Neural progenitor cell (in vitro differentiated cells): ENCODE measurements around the gene RHPN2. TPM values are rescaled to one million over a fixed set of nuclear protein-coding genes. Genes with fewer than 3 reads are reported as not detected.
"Not testable (repeated sequence)": the region's sequence is repeated elsewhere in the genome, so short reads cannot be mapped to it uniquely, and the experiment has no call there.

Source experiments
- DNase-seq: peaks from one replicate; pipeline ENCODE4 v3.0.0-alpha.2; 2016; ENCODE audit warnings: low spot score
- H2AFZ ChIP-seq: fragments of 200-600 bp; sonication (generic); replicated peaks from 2 replicates; pipeline ENCODE4 v1.6.1; 2016; ENCODE audit warnings: antibody characterized with exemption
- H3F3A ChIP-seq: fragments of 200-600 bp; sonication (generic); 2 replicates; pipeline ENCODE4 v1.6.1; 2016; ENCODE audit warnings: antibody characterized with exemption, low read depth
- H3K27ac ChIP-seq: fragments of 200-600 bp; sonication (generic); 2 replicates; pipeline ENCODE4 v1.5.1; 2016; ENCODE audit warnings: mild to moderate bottlenecking
- H3K27me3 ChIP-seq: fragments of 200-600 bp; sonication (generic); 2 replicates; pipeline ENCODE4 v1.6.1; 2016; ENCODE audit warnings: mild to moderate bottlenecking, moderate library complexity
- H3K36me3 ChIP-seq: fragments of 200-600 bp; sonication (generic); 2 replicates; pipeline ENCODE4 v1.5.1; 2016
- H3K4me1 ChIP-seq: fragments of 200-600 bp; sonication (generic); 2 replicates; pipeline ENCODE4 v1.6.1; 2016; ENCODE audit warnings: mixed run types
- H3K4me2 ChIP-seq: fragments of 200-600 bp; sonication (generic); 2 replicates; pipeline ENCODE4 v1.6.1; 2016
- H3K4me3 ChIP-seq: fragments of 200-600 bp; sonication (generic); 2 replicates; pipeline ENCODE4 v1.5.1; 2016
- H3K79me2 ChIP-seq: fragments of 200-600 bp; sonication (generic); 2 replicates; pipeline ENCODE4 v1.6.1; 2016; ENCODE audit warnings: low read depth
- H3K9ac ChIP-seq: fragments of 200-600 bp; sonication (generic); 2 replicates; pipeline ENCODE4 v1.6.1; 2016
- H3K9me3 ChIP-seq: fragments of 200-600 bp; sonication (generic); 2 replicates; pipeline ENCODE4 v1.5.1; 2016; ENCODE audit warnings: low read depth
- H4K20me1 ChIP-seq: fragments of 200-600 bp; sonication (generic); 2 replicates; pipeline ENCODE4 v1.6.1; 2016; ENCODE audit warnings: low read depth
- H3K27ac Mint-ChIP-seq: 3 replicates; pipeline ENCODE4 v1.8.0; 2021; ENCODE audit warnings: mixed read lengths
- H3K27me3 Mint-ChIP-seq: 2 replicates; pipeline ENCODE4 v1.8.0; 2022; ENCODE audit warnings: low read depth, mild to moderate bottlenecking, inconsistent platforms, moderate library complexity, mixed read lengths; ENCODE audit not compliant: insufficient read depth
- H3K36me3 Mint-ChIP-seq: 3 replicates; pipeline ENCODE4 v1.8.0; 2021; ENCODE audit warnings: mixed read lengths
- H3K4me1 Mint-ChIP-seq: 3 replicates; pipeline ENCODE4 v1.8.0; 2021; ENCODE audit warnings: mixed read lengths
- H3K4me3 Mint-ChIP-seq: 3 replicates; pipeline ENCODE4 v1.8.0; 2021; ENCODE audit warnings: mild to moderate bottlenecking, moderate library complexity, mixed read lengths
- H3K9me3 Mint-ChIP-seq: 3 replicates; pipeline ENCODE4 v1.8.0; 2020; ENCODE audit warnings: mixed read lengths
- CTCF ChIP-seq: fragments of 200-600 bp; sonication (generic); IDR thresholded peaks from 2 replicates; pipeline ENCODE4 v1.5.1; 2017; ENCODE audit warnings: antibody characterized with exemption, mild to moderate bottlenecking
- EZH2 ChIP-seq: fragments of 200-600 bp; sonication (generic); IDR thresholded peaks from 2 replicates; pipeline ENCODE4 v1.6.1; 2017; ENCODE audit warnings: antibody characterized with exemption, mild to moderate bottlenecking, moderate library complexity
- EZH2phosphoT487 ChIP-seq: fragments of 200-600 bp; sonication (generic); IDR thresholded peaks from 2 replicates; pipeline ENCODE4 v1.6.1; 2017; ENCODE audit warnings: antibody characterized with exemption
- total RNA-seq: library from RNA; depleted of rRNA; stranded (reverse); fragments of >200 nt; gene quantifications from 2 replicates; pipeline ENCODE4 v1.2.3, GENCODE V29; 2015; ENCODE audit warnings: low replicate concordance

RHPN2 gene
- total RNA-seq, 1 donor from 2014 or later, result 27.0 TPM

- no peak overlapping the region for H3K4me3 ChIP-seq
- H2AFZ ChIP-seq, result no peak overlapping the region
- no peak overlapping the region for H3K27ac Mint-ChIP-seq
- no peaks in the 10 kb centered on the region for H3K4me1 Mint-ChIP-seq
- H3K27me3 Mint-ChIP-seq, result peaks cover 3% of the 10 kb centered on the region
- no peak for DNase-seq
- H4K20me1 ChIP-seq, result no peaks in the 10 kb centered on the region
- H3K9me3 ChIP-seq, result no peaks in the 10 kb centered on the region
- H3K4me1 ChIP-seq, result no peaks in the 10 kb centered on the region
- no peaks in the 10 kb centered on the region for H3K9me3 Mint-ChIP-seq
- H3K9ac ChIP-seq, result no peak overlapping the region
- H3K4me3 Mint-ChIP-seq, result no peak overlapping the region
- H3F3A ChIP-seq, result no peaks in the 10 kb centered on the region
- TF ChIP-seq EZH2phosphoT487, result no peak
- no peak for TF ChIP-seq CTCF
- no peak for TF ChIP-seq EZH2
- H3K79me2 ChIP-seq, result no peaks in the 10 kb centered on the region
- no peaks in the 10 kb centered on the region for H3K36me3 ChIP-seq
- H3K4me2 ChIP-seq, result no peak overlapping the region
- peaks cover 14% of the 10 kb centered on the region for H3K36me3 Mint-ChIP-seq
- no peaks in the 10 kb centered on the region for H3K27me3 ChIP-seq
- no peak overlapping the region for H3K27ac ChIP-seq
Observed at GRCh38 chr19:32988724-32989123, 76.0 kb downstream of the RHPN2 start.

- not testable (repeated sequence) for H3F3A ChIP-seq, H3K4me1 ChIP-seq, H3K27me3 ChIP-seq, H3K4me1 Mint-ChIP-seq, DNase-seq, H2AFZ ChIP-seq, H3K4me2 ChIP-seq, H3K4me3 ChIP-seq, H3K27me3 Mint-ChIP-seq, H3K9me3 Mint-ChIP-seq, H3K9me3 ChIP-seq, H3K36me3 ChIP-seq, H3K27ac ChIP-seq, H3K79me2 ChIP-seq, H3K4me3 Mint-ChIP-seq, H4K20me1 ChIP-seq, H3K9ac ChIP-seq
- peaks cover 14% of the 10 kb centered on the region for H3K36me3 Mint-ChIP-seq
- peak overlapping the region; percentile 67 for H3K27ac Mint-ChIP-seq
Observed at GRCh38 chr19:32988254-32988653, 76.4 kb downstream of the RHPN2 start.

GRCh38 chr19:32982488-32982887 lies 82.2 kb downstream of the RHPN2 start:
- H3K79me2 ChIP-seq, H3K4me3 ChIP-seq, H3K27me3 ChIP-seq, H3K9me3 ChIP-seq, H3K4me1 Mint-ChIP-seq, DNase-seq, H3K9me3 Mint-ChIP-seq, H3K4me2 ChIP-seq, H4K20me1 ChIP-seq, H3K27me3 Mint-ChIP-seq, H3K36me3 ChIP-seq, H3K27ac ChIP-seq, H3K4me3 Mint-ChIP-seq, H3K4me1 ChIP-seq, H3F3A ChIP-seq, H2AFZ ChIP-seq, H3K27ac Mint-ChIP-seq, H3K9ac ChIP-seq: not testable (repeated sequence)
- H3K36me3 Mint-ChIP-seq, result peaks cover 15% of the 10 kb centered on the region

- H3K4me1 ChIP-seq, H3K27ac ChIP-seq, H3K36me3 Mint-ChIP-seq, H3K4me2 ChIP-seq, H3K4me1 Mint-ChIP-seq, H3K36me3 ChIP-seq, DNase-seq, H3K79me2 ChIP-seq, H3K27ac Mint-ChIP-seq, H3K9me3 Mint-ChIP-seq, H3K9me3 ChIP-seq, H3K27me3 ChIP-seq, H3K9ac ChIP-seq, H3K4me3 Mint-ChIP-seq, H2AFZ ChIP-seq, H3K27me3 Mint-ChIP-seq, H3K4me3 ChIP-seq: not testable (repeated sequence)
- Histone ChIP-seq H4K20me1 (peaks cover 14% of the 10 kb centered on the region), H3F3A (peaks cover 12% of the 10 kb centered on the region)
Observed at GRCh38 chr19:32979807-32980206, 84.9 kb downstream of the RHPN2 start.

GRCh38 chr19:32977813-32978212 lies 86.9 kb downstream of the RHPN2 start:
- not testable (repeated sequence) for H2AFZ ChIP-seq, DNase-seq, H3K27me3 Mint-ChIP-seq, H3K4me1 Mint-ChIP-seq, H3K9ac ChIP-seq, H3K27ac ChIP-seq, H3K9me3 ChIP-seq, H3K36me3 ChIP-seq, H3K79me2 ChIP-seq, H3K9me3 Mint-ChIP-seq, H3K4me1 ChIP-seq, H3K4me3 Mint-ChIP-seq, H3K27ac Mint-ChIP-seq, H3K4me2 ChIP-seq, H3K4me3 ChIP-seq, H3K27me3 ChIP-seq, H3K36me3 Mint-ChIP-seq
- Histone ChIP-seq H4K20me1 (peaks cover 14% of the 10 kb centered on the region), H3F3A (peaks cover 15% of the 10 kb centered on the region)
